Measurements from ENCODE around the gene FLOT1. TPM values are rescaled to one million over a fixed set of nuclear protein-coding genes. Genes with fewer than 3 reads are reported as not detected.

Gene FLOT1
- total RNA-seq, 1 experiment from 2014 or later: 110 TPM

GRCh38 chr6:30775104-30775503 lies 32.6 kb upstream of the FLOT1 start:
- ChIA-PET POLR2A (no interaction called here), CTCF (no interaction called here)
- Mint-ChIP-seq H3K4me1 (peaks cover 22% of the 10 kb centered on the region), H3K4me3 (no peak overlapping the region), H3K9me3 (peaks cover 9% of the 10 kb centered on the region), H3K27me3 (ENCODE audit: low read depth) (peaks cover 3% of the 10 kb centered on the region; the same call in 1 of the 2 replicates), H3K27ac (no peak overlapping the region), H3K36me3 (peaks cover 6% of the 10 kb centered on the region)
- ATAC-seq: no peak
- no peak for DNase-seq (ENCODE audit: low spot score)
- TF ChIP-seq TP53 (CRISPR knock-in tag; IDR thresholded peaks at IDR 0.05) (no peak), FOXJ3 (CRISPR knock-in tag; IDR thresholded peaks at IDR 0.05; ENCODE audit: borderline replicate concordance) (no peak), FOXP1 (CRISPR knock-in tag; IDR thresholded peaks at IDR 0.05; ENCODE audit: borderline replicate concordance) (no peak), ZNF317 (CRISPR knock-in tag; IDR thresholded peaks at IDR 0.05; ENCODE audit: borderline replicate concordance, low read depth) (no peak), CDX4 (CRISPR knock-in tag; IDR thresholded peaks at IDR 0.05; ENCODE audit: borderline replicate concordance) (no peak), ZNF423 (CRISPR knock-in tag; IDR thresholded peaks at IDR 0.05) (no peak), CTCF (IDR thresholded peaks at IDR 0.05) (no peak), ZNF263 (CRISPR knock-in tag; IDR thresholded peaks at IDR 0.05; ENCODE audit: low read depth) (no peak), SMAD4 (CRISPR knock-in tag; IDR thresholded peaks at IDR 0.05) (no peak), ZBTB21 (CRISPR knock-in tag; IDR thresholded peaks at IDR 0.05; ENCODE audit: borderline replicate concordance) (no peak), CBFB (CRISPR knock-in tag; IDR thresholded peaks at IDR 0.05; ENCODE audit: low read depth) (no peak), TCF7 (CRISPR knock-in tag; IDR thresholded peaks at IDR 0.05; ENCODE audit: low read depth) (no peak)

- POLR2A ChIA-PET: no interaction called here
Measured at GRCh38 chr6:30774701-30775100, 32.2 kb upstream of the FLOT1 start.

More at GRCh38 chr6:30774701-30775100, 32.2 kb upstream of the FLOT1 start:
- CTCF ChIA-PET: no interaction called here
- Mint-ChIP-seq H3K27me3 (ENCODE audit: low read depth) (no peaks in the 10 kb centered on the region; the same call in 1 of the 2 replicates), H3K4me3 (no peak overlapping the region), H3K36me3 (peaks cover 2% of the 10 kb centered on the region), H3K27ac (no peak overlapping the region), H3K4me1 (peaks cover 25% of the 10 kb centered on the region), H3K9me3 (peaks cover 5% of the 10 kb centered on the region)
- TF ChIP-seq ZNF281 (CRISPR knock-in tag; IDR thresholded peaks at IDR 0.05): no peak
- TF ChIP-seq MAX (CRISPR knock-in tag; IDR thresholded peaks at IDR 0.05): no peak
- no peak for TF ChIP-seq CREB1 (CRISPR knock-in tag; IDR thresholded peaks at IDR 0.05)
- no peak for TF ChIP-seq ATF6 (CRISPR knock-in tag; IDR thresholded peaks at IDR 0.05)
- no peak for DNase-seq (ENCODE audit: low spot score)
- no peak for ATAC-seq

All from WTC11 (cell line).